WTC11 (cell line): Measurements from ENCODE around the gene ADAT3. TPM values are rescaled to one million over a fixed set of nuclear protein-coding genes. Genes with fewer than 3 reads are reported as not detected.

Experiments used
- ATAC-seq: fragments of 200-7000 bp; cut with Tn5 transposase; 2 replicates; pipeline ENCODE4 v1.10.0; 2021; ENCODE audit warnings: mild to moderate bottlenecking, moderate library complexity
- CTCF ChIA-PET: fragments of 300-600 bp; sonication (Branson Sonifier 250); formaldehyde crosslinking; loops from one replicate; lab custom pipeline; 2021; ENCODE audit warnings: antibody characterized with exemption; lab: Charles Lee
- POLR2A ChIA-PET: fragments of 350-600 bp; sonication (Branson Sonifier 250); formaldehyde crosslinking; loops from one replicate; lab custom pipeline; 2021; ENCODE audit warnings: antibody characterized with exemption; lab: Charles Lee
- DNase-seq: peaks from one replicate; pipeline ENCODE4 v3.0.0; 2021; ENCODE audit warnings: low spot score
- H3K27ac Mint-ChIP-seq: 2 replicates; pipeline ENCODE4 v1.8.0; 2021; ENCODE audit warnings: mixed read lengths
- H3K27me3 Mint-ChIP-seq: 2 replicates; pipeline ENCODE4 v1.8.0; 2021; ENCODE audit warnings: low read depth, mild to moderate bottlenecking, moderate library complexity, mixed read lengths
- H3K36me3 Mint-ChIP-seq: 2 replicates; pipeline ENCODE4 v1.8.0; 2021; ENCODE audit warnings: mixed read lengths
- H3K4me1 Mint-ChIP-seq: 2 replicates; pipeline ENCODE4 v1.8.0; 2022; ENCODE audit warnings: mixed read lengths
- H3K4me3 Mint-ChIP-seq: 2 replicates; pipeline ENCODE4 v1.8.0; 2021; ENCODE audit warnings: mild to moderate bottlenecking, moderate library complexity, mixed read lengths
- H3K9me3 Mint-ChIP-seq: 2 replicates; pipeline ENCODE4 v1.8.0; 2021; ENCODE audit warnings: mixed read lengths
- CREM ChIP-seq: sonication (generic); formaldehyde crosslinking; IDR thresholded peaks from 2 replicates; pipeline ENCODE4 v1.8.1; 2022; ENCODE audit warnings: mild to moderate bottlenecking, missing genetic modification reagents, moderate library complexity
- EMX1 ChIP-seq: fragments of 250-450 bp; sonication (Bioruptor Pico); IDR thresholded peaks from 2 replicates; pipeline ENCODE4 v1.8.0; 2021; ENCODE audit warnings: mild to moderate bottlenecking
- ETV6 ChIP-seq: sonication (generic); formaldehyde crosslinking; IDR thresholded peaks from 2 replicates; pipeline ENCODE4 v1.8.1; 2022; ENCODE audit warnings: mild to moderate bottlenecking, missing genetic modification reagents
- FOXP1 ChIP-seq: sonication (generic); formaldehyde crosslinking; IDR thresholded peaks from 2 replicates; pipeline ENCODE4 v1.8.0; 2022; ENCODE audit warnings: missing genetic modification reagents, mild to moderate bottlenecking, moderate library complexity, borderline replicate concordance
- HMGA2 ChIP-seq: fragments of 250-450 bp; sonication (Bioruptor Pico); IDR thresholded peaks from 2 replicates; pipeline ENCODE4 v1.4.0; 2021; ENCODE audit warnings: mild to moderate bottlenecking, moderate library complexity
- JAZF1 ChIP-seq: fragments of 250-450 bp; sonication (Bioruptor Pico); IDR thresholded peaks from 2 replicates; pipeline ENCODE4 v1.9.0; 2021; ENCODE audit warnings: moderate library complexity, mild to moderate bottlenecking, inconsistent platforms
- JUN ChIP-seq: sonication (generic); formaldehyde crosslinking; IDR thresholded peaks from 2 replicates; pipeline ENCODE4 v1.8.0; 2023; ENCODE audit warnings: mild to moderate bottlenecking, missing genetic modification reagents
- MYBL2 ChIP-seq: sonication (generic); formaldehyde crosslinking; IDR thresholded peaks from 2 replicates; pipeline ENCODE4 v1.8.1; 2023; ENCODE audit warnings: mild to moderate bottlenecking, moderate library complexity, missing genetic modification reagents
- RELA ChIP-seq: sonication (generic); formaldehyde crosslinking; IDR thresholded peaks from 2 replicates; pipeline ENCODE4 v1.8.1; 2022; ENCODE audit warnings: missing genetic modification reagents, mild to moderate bottlenecking, borderline replicate concordance
- RORB ChIP-seq: fragments of 250-450 bp; sonication (Bioruptor Pico); IDR thresholded peaks from 2 replicates; pipeline ENCODE4 v1.9.0; 2021; ENCODE audit warnings: mild to moderate bottlenecking
- SOX15 ChIP-seq: fragments of 250-450 bp; sonication (Bioruptor Pico); IDR thresholded peaks from 2 replicates; pipeline ENCODE4 v1.9.0; 2021; ENCODE audit warnings: mild to moderate bottlenecking
- SP1 ChIP-seq: sonication (generic); formaldehyde crosslinking; conservative IDR thresholded peaks from 2 replicates; pipeline ENCODE4 v1.8.1; 2022; ENCODE audit warnings: missing genetic modification reagents
- ZNF423 ChIP-seq: fragments of 250-450 bp; sonication (Bioruptor Pico); IDR thresholded peaks from 2 replicates; pipeline ENCODE4 v2.1.2; 2022; ENCODE audit warnings: mild to moderate bottlenecking, moderate library complexity
- total RNA-seq: library from RNA; stranded (reverse); gene quantifications from 3 replicates; pipeline ENCODE4 v1.2.3, GENCODE V29; 2021
- TF ChIP-seq, protein P1 (sequence below): fragments of 250-450 bp; sonication (Bioruptor Pico); IDR thresholded peaks from 2 replicates; pipeline ENCODE4 v1.9.0; 2021; ENCODE audit warnings: mild to moderate bottlenecking, borderline replicate concordance
- TF ChIP-seq, protein P2 (sequence below): fragments of 250-450 bp; sonication (Bioruptor Pico); IDR thresholded peaks from 2 replicates; pipeline ENCODE4 v1.9.0; 2021; ENCODE audit warnings: moderate library complexity, mild to moderate bottlenecking, inconsistent platforms, borderline replicate concordance
- TF ChIP-seq, protein P3 (sequence below): sonication (generic); formaldehyde crosslinking; IDR thresholded peaks from 2 replicates; pipeline ENCODE4 v1.8.1; 2023; ENCODE audit warnings: mild to moderate bottlenecking, missing genetic modification reagents

The ADAT3 gene
- total RNA-seq, 1 experiment from 2014 or later = 20.3 TPM

DNA sequence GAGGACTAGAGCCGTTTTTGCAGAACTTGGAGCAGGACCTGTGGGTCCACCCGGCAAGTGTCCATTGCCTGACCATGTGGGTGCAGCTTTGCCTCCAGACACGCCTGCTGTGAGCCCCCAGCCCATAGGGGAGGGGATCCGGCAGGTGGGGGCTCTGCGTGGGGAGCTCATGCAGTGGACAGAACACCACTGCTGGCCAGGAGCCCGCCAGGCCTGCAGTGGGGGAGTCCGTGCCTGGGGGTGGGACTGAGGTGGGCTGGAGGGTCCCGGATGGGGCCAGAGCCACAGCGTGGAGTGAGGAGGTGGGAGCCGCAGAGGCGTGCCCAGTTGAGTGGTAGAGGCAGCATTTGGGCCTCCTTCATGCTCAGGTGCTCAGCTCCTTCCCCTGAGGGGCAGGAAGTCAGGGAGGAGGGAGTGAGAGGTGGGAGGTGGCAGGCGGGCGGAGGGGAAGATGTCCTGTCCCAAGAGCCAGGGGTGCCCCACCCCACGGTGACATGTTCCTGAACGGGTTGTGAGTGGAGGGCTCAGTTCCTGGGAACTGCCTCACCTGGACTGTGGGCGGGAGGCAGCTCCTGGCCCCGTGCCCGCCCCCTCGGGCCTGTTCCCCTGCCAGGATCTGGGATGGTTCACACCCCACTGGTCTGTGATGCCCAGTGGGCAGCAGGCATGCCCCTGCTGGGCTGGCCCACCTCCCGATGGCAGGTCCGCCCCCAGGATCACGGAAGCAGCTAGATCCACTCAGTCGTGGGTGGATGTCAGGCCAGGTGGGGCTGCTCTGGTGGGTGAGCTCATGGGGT, 8.8 kb downstream of the ADAT3 start:
- no peaks in the 10 kb centered on the region for H3K9me3 Mint-ChIP-seq
- TF ChIP-seq RORB (CRISPR knock-in tag) = no peak
- TF ChIP-seq SP1 (CRISPR knock-in tag) = no peak
- TF ChIP-seq HMGA2 (CRISPR knock-in tag) = no peak
- TF ChIP-seq ETV6 (CRISPR knock-in tag) = no peak
- no peak for TF ChIP-seq JAZF1
- no peak for TF ChIP-seq FOXP1 (CRISPR knock-in tag)
- TF ChIP-seq MYBL2 = no peak
- TF ChIP-seq, all 79 proteins: peak for 0
- H3K36me3 Mint-ChIP-seq = peaks cover 14% of the 10 kb centered on the region; the same call in 1 of the 2 replicates
- DNase-seq (no peak), ATAC-seq (no peak)
- H3K4me1 Mint-ChIP-seq = no peaks in the 10 kb centered on the region
- no peaks in the 10 kb centered on the region for H3K27me3 Mint-ChIP-seq
- ChIA-PET CTCF (interaction anchor here (0.8 kb wide), 1 partner anchor 16 kb away, joined by 3 read pairs; no protein-coding TSS in a partner anchor), POLR2A (no interaction called here)
- no peak overlapping the region for H3K4me3 Mint-ChIP-seq
- 0 out of 2 replicates have a peak overlapping the region, but pooled peaks have one; percentile 41 for H3K27ac Mint-ChIP-seq

DNA sequence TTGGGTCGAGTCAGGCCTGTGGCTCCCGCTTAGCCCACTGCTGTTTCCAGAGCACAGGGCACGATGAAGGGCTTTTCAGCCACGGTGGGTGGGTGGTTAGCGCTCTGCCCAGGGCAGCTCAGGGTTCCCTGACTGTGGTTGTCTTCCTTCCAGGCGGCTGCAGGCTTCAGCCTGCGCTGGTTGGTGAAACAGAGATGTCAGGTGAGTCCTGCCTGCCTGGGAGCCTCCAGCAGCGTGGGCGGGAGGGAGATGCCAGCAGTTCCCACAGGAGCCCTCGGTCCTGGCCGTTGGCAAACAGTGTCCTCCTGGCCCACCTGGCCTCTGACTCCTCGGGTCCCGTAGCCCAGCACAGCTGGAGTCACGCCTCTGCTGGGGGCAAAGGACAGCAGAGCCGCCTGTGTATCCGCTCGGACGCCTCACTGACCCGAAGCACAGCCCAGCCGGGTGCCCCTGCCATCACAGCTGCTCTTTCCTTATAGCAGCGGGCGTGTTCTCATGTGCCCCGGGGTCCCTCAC, 9.7 kb downstream of the ADAT3 start:
- H3K36me3 Mint-ChIP-seq = peaks cover 16% of the 10 kb centered on the region
- no peaks in the 10 kb centered on the region for H3K4me1 Mint-ChIP-seq
- H3K27ac Mint-ChIP-seq = no peak overlapping the region
- TF ChIP-seq JUN (CRISPR knock-in tag) (no peak), ZNF423 (no peak), EMX1 (CRISPR knock-in tag) (no peak), CREM (no peak), SOX15 (no peak)
- TF ChIP-seq, protein P1, sequence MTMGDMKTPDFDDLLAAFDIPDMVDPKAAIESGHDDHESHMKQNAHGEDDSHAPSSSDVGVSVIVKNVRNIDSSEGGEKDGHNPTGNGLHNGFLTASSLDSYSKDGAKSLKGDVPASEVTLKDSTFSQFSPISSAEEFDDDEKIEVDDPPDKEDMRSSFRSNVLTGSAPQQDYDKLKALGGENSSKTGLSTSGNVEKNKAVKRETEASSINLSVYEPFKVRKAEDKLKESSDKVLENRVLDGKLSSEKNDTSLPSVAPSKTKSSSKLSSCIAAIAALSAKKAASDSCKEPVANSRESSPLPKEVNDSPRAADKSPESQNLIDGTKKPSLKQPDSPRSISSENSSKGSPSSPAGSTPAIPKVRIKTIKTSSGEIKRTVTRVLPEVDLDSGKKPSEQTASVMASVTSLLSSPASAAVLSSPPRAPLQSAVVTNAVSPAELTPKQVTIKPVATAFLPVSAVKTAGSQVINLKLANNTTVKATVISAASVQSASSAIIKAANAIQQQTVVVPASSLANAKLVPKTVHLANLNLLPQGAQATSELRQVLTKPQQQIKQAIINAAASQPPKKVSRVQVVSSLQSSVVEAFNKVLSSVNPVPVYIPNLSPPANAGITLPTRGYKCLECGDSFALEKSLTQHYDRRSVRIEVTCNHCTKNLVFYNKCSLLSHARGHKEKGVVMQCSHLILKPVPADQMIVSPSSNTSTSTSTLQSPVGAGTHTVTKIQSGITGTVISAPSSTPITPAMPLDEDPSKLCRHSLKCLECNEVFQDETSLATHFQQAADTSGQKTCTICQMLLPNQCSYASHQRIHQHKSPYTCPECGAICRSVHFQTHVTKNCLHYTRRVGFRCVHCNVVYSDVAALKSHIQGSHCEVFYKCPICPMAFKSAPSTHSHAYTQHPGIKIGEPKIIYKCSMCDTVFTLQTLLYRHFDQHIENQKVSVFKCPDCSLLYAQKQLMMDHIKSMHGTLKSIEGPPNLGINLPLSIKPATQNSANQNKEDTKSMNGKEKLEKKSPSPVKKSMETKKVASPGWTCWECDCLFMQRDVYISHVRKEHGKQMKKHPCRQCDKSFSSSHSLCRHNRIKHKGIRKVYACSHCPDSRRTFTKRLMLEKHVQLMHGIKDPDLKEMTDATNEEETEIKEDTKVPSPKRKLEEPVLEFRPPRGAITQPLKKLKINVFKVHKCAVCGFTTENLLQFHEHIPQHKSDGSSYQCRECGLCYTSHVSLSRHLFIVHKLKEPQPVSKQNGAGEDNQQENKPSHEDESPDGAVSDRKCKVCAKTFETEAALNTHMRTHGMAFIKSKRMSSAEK (CRISPR knock-in tag) = no peak
- TF ChIP-seq, protein P2, sequence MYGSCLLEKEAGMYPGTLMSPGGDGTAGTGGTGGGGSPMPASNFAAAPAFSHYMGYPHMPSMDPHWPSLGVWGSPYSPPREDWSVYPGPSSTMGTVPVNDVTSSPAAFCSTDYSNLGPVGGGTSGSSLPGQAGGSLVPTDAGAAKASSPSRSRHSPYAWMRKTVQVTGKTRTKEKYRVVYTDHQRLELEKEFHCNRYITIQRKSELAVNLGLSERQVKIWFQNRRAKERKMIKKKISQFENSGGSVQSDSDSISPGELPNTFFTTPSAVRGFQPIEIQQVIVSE = no peak
- CTCF ChIA-PET = interaction anchor here (0.9 kb wide), 1 partner anchor 18 kb away, joined by 3 read pairs; no protein-coding TSS in a partner anchor
- no peaks in the 10 kb centered on the region for H3K9me3 Mint-ChIP-seq
- H3K4me3 Mint-ChIP-seq = no peak overlapping the region
- no peak for DNase-seq
- no peaks in the 10 kb centered on the region for H3K27me3 Mint-ChIP-seq
- POLR2A ChIA-PET = no interaction called here
- no peak for ATAC-seq

DNA sequence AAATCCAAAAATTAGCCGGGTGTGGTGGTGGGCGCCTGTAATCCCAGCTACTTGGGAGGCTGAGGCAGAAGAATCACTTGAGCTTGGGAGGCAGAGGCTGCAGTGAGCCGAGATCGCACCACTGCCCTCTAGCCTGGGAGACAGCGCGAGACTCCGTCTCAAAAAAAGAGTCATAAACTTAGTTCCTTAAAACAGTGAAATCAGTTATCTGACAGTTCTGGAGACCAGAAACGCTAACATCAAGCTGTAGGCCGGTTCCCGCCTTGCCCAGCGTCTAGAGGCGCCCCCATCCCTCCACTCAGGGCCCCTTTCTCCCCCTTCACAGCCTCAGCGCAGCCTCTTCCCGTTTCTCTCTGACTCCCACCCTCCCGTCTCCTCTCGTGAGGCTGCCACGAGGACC, 11.9 kb downstream of the ADAT3 start:
- no peak for ATAC-seq
- H3K4me3 Mint-ChIP-seq = no peak overlapping the region
- H3K4me1 Mint-ChIP-seq = no peaks in the 10 kb centered on the region
- no peaks in the 10 kb centered on the region for H3K27me3 Mint-ChIP-seq
- peaks cover 27% of the 10 kb centered on the region for H3K36me3 Mint-ChIP-seq
- TF ChIP-seq, protein P3, sequence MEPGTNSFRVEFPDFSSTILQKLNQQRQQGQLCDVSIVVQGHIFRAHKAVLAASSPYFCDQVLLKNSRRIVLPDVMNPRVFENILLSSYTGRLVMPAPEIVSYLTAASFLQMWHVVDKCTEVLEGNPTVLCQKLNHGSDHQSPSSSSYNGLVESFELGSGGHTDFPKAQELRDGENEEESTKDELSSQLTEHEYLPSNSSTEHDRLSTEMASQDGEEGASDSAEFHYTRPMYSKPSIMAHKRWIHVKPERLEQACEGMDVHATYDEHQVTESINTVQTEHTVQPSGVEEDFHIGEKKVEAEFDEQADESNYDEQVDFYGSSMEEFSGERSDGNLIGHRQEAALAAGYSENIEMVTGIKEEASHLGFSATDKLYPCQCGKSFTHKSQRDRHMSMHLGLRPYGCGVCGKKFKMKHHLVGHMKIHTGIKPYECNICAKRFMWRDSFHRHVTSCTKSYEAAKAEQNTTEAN (CRISPR knock-in tag) = no peak
- no peak for TF ChIP-seq RELA (CRISPR knock-in tag)
- no peak for TF ChIP-seq ZNF423
- no peak for DNase-seq
- H3K27ac Mint-ChIP-seq = peak overlapping the region; percentile 82
- no peaks in the 10 kb centered on the region for H3K9me3 Mint-ChIP-seq
- ChIA-PET CTCF (no interaction called here), POLR2A (no interaction called here)
